ENCODE data around the gene PRKD2.
"Not testable (repeated sequence)": the region's sequence is repeated elsewhere in the genome, so short reads cannot be mapped to it uniquely, and the experiment has no call there.

PRKD2 gene

GRCh38 chr19:46628970-46629369, 87.9 kb downstream of the PRKD2 start:
- not testable (repeated sequence) for DNase-seq

- DNase-seq: no peak
Measured at GRCh38 chr19:46626446-46626845, 90.5 kb downstream of the PRKD2 start.

- DNase-seq: no peak
Measured at GRCh38 chr19:46625731-46626130, 91.2 kb downstream of the PRKD2 start.

- DNase-seq: peak; percentile 83
Measured at GRCh38 chr19:46624958-46625661, 91.8 kb downstream of the PRKD2 start, which contains the start of gene PTGIR. Gene PTGIR (minus strand): TSS chr19:46625089. CDS start chr19:46624225, 864 bp downstream.
